Glutamatergic neuron (in vitro differentiated cells): ENCODE data around the gene ATE1. TPM values are rescaled to one million over a fixed set of nuclear protein-coding genes. Genes with fewer than 3 reads are reported as not detected.

ENCODE experiments used
- DNase-seq: peaks from one replicate; pipeline ENCODE4 v3.0.0; 2022
- H3K27ac Mint-ChIP-seq: one replicate; pipeline ENCODE4 v1.8.0; 2020; ENCODE audit warnings: mild to moderate bottlenecking, mixed read lengths, inconsistent platforms; ENCODE audit not compliant: unreplicated experiment
- H3K27me3 Mint-ChIP-seq: one replicate; pipeline ENCODE4 v1.8.0; 2020; ENCODE audit warnings: mild to moderate bottlenecking, moderate library complexity, mixed read lengths, inconsistent platforms; ENCODE audit not compliant: unreplicated experiment
- H3K36me3 Mint-ChIP-seq: one replicate; pipeline ENCODE4 v1.8.0; 2020; ENCODE audit warnings: mild to moderate bottlenecking, mixed read lengths, inconsistent platforms; ENCODE audit not compliant: unreplicated experiment
- H3K4me1 Mint-ChIP-seq: one replicate; pipeline ENCODE4 v1.8.0; 2020; ENCODE audit warnings: mild to moderate bottlenecking, low read depth, mixed read lengths, inconsistent platforms; ENCODE audit not compliant: unreplicated experiment
- H3K4me3 Mint-ChIP-seq: one replicate; pipeline ENCODE4 v1.8.0; 2020; ENCODE audit warnings: mild to moderate bottlenecking, mixed read lengths, inconsistent platforms; ENCODE audit not compliant: unreplicated experiment
- H3K9me3 Mint-ChIP-seq: one replicate; pipeline ENCODE4 v1.8.0; 2020; ENCODE audit warnings: mild to moderate bottlenecking, moderate library complexity, mixed read lengths, inconsistent platforms; ENCODE audit not compliant: unreplicated experiment
- total RNA-seq: library from RNA; stranded (reverse); fragmentation: NEBNext Ultra II Directional; extraction: Animal tissue kit (Norgen Biotek cat#: 25700); gene quantifications from one replicate; pipeline ENCODE4 v1.2.1, GENCODE V29; 2021; ENCODE audit not compliant: unreplicated experiment
- TF ChIP-seq, protein P1 (sequence below): fragments of 200-600 bp; sonication (generic); IDR thresholded peaks from one replicate; pipeline ENCODE4 v1.5.0; 2021; ENCODE audit not compliant: partially characterized antibody, unreplicated experiment

ATE1 gene
- total RNA-seq, 1 donor from 2014 or later = 30.4 TPM

DNA sequence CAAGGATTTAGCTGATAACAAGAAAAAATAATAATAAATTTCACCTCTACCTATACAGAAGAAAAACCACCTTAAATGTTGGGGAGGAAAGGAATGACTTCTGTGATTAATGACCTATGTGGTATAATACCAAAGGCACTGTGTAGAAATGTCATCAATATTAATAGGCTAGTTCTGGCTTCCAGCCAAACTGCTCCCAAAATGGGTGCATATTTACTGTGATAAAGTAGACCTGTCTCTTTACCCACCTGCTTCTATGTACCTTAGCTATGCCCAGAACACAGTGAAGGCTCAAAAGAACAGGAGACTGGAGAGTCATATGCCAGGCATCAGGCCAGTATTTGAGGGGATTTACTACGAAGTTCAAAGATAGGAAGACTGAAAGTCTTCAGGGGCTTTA, 76.0 kb downstream of the ATE1 start:
- Mint-ChIP-seq H3K4me3 (no peak overlapping the region), H3K9me3 (no peaks in the 10 kb centered on the region), H3K36me3 (peaks cover 6% of the 10 kb centered on the region), H3K4me1 (no peaks in the 10 kb centered on the region), H3K27ac (no peak overlapping the region), H3K27me3 (no peaks in the 10 kb centered on the region)
- TF ChIP-seq, protein P1, sequence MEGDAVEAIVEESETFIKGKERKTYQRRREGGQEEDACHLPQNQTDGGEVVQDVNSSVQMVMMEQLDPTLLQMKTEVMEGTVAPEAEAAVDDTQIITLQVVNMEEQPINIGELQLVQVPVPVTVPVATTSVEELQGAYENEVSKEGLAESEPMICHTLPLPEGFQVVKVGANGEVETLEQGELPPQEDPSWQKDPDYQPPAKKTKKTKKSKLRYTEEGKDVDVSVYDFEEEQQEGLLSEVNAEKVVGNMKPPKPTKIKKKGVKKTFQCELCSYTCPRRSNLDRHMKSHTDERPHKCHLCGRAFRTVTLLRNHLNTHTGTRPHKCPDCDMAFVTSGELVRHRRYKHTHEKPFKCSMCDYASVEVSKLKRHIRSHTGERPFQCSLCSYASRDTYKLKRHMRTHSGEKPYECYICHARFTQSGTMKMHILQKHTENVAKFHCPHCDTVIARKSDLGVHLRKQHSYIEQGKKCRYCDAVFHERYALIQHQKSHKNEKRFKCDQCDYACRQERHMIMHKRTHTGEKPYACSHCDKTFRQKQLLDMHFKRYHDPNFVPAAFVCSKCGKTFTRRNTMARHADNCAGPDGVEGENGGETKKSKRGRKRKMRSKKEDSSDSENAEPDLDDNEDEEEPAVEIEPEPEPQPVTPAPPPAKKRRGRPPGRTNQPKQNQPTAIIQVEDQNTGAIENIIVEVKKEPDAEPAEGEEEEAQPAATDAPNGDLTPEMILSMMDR = no peak
- DNase-seq = no peak

DNA sequence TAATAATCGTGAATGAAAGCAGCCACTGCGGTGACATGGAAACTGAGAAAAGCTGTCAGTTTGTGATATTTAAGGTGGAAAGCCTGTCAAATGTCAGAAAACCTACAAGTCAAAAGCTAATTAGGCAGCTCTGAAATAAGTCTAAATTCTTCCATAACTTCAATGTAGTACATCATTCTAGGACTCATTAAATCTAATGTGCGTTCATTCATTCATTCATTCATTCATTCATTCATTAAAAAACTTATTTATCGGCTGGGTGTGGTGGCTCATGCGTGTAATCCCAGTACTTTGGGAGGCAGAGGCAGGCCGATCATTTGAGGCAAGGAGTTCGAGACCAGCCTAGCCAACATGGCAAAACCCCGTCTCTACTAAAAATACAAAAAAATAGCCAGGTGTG, 79.7 kb downstream of the ATE1 start:
- no peaks in the 10 kb centered on the region for H3K9me3 Mint-ChIP-seq
- H3K27ac Mint-ChIP-seq = no peak overlapping the region
- H3K36me3 Mint-ChIP-seq = peaks cover 5% of the 10 kb centered on the region
- TF ChIP-seq, protein P1 = no peak
- no peak overlapping the region for H3K4me3 Mint-ChIP-seq
- no peaks in the 10 kb centered on the region for H3K4me1 Mint-ChIP-seq
- no peaks in the 10 kb centered on the region for H3K27me3 Mint-ChIP-seq
- DNase-seq = no peak

DNA sequence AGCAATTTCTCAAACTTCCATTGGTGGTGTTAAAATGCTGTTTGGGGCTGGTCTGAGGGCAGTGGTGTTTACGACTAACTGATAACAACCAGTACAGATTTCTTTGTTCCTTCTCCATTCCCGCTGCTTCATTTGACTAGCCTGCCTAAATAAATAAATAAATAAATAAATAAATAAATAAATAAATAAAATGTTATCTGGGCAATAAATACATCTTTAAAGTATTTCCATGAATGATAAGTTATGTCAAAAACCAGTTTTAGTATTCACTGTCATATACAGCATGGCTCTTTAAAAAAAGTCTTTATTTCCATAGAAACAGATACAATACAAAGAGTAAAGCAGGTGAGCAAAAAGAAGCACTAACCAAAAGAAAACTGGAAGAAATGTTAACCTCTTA, 81.3 kb downstream of the ATE1 start:
- Mint-ChIP-seq H3K27ac (no peak overlapping the region), H3K4me3 (no peak overlapping the region), H3K36me3 (peaks cover 5% of the 10 kb centered on the region), H3K4me1 (no peaks in the 10 kb centered on the region), H3K9me3 (no peaks in the 10 kb centered on the region), H3K27me3 (no peaks in the 10 kb centered on the region)
- TF ChIP-seq, protein P1 = no peak
- no peak for DNase-seq

DNA sequence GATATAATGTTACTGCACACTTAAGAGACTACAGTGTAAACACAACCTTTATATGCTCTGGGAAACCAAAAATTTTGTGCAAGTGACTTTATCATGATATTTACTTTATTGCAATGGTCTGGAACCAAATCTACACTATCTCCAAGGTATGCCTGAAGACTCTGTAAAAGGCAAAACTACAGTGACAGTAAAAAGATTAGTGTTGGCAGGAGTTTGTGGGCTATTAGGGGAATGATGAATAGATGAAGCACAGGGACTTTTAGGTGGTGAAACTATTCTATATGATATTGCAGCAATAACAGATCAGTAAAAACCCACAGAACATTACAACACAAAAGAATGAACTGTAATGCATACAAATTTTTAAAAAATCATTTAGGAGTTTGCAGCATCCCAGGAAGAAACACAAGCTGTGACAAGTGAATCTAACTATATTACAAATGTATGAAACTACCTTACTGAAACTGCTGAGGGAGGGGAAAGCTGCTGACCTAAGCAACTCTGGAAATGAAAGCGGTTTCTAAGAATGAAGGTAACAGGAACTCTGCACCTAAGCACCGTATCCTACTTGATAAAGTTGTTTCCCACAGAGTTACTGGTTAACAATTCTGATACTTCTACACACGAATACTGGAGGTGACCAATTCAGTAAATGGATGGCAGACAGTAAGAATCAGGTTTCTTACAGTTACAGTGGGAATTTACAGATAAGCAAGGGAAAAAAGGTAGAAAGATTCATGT, 82.6 kb downstream of the ATE1 start:
- DNase-seq = no peak
- H3K36me3 Mint-ChIP-seq = peaks cover 5% of the 10 kb centered on the region
- no peaks in the 10 kb centered on the region for H3K4me1 Mint-ChIP-seq
- TF ChIP-seq, protein P1 = no peak
- no peak overlapping the region for H3K27ac Mint-ChIP-seq
- H3K27me3 Mint-ChIP-seq = no peaks in the 10 kb centered on the region
- no peak overlapping the region for H3K4me3 Mint-ChIP-seq
- H3K9me3 Mint-ChIP-seq = no peaks in the 10 kb centered on the region

DNA sequence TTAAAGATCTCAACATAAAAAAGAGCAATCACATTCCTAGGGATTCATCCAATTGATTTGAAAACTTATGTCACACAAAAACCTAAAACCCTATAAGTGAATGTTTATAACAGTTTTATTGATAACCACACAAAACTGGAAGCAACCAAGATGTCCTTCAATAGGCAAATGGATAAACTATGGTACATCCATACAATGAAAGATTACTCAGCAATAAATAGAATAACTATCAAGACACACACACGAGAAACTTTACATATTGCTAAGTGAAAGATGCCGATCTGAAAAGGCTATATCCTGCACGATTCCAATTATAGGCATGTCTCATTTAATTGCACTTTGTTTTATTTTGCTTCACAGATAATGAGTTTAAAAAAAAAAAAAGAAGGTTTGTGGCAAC, 83.3 kb downstream of the ATE1 start:
- Mint-ChIP-seq H3K4me1 (no peaks in the 10 kb centered on the region), H3K36me3 (peaks cover 5% of the 10 kb centered on the region), H3K27ac (no peak overlapping the region), H3K9me3 (no peaks in the 10 kb centered on the region), H3K4me3 (no peak overlapping the region), H3K27me3 (no peaks in the 10 kb centered on the region)
- TF ChIP-seq, protein P1 = no peak
- no peak for DNase-seq
